ENCODE results near the gene AIFM3.
"Not testable (repeated sequence)": the region's sequence is repeated elsewhere in the genome, so short reads cannot be mapped to it uniquely, and the experiment has no call there.

Gene AIFM3

GRCh38 chr22:20965104-20965887 lies 1.8 kb upstream of the AIFM3 start:
- no peak for DNase-seq (ENCODE audit: low read depth)
- no peak for TF ChIP-seq CTCF (conservative IDR thresholded peaks at IDR 0.05; ENCODE audit: control insufficient read depth, insufficient read depth, low read depth, low read length)
- H3K4me3 ChIP-seq (ENCODE audit: control insufficient read depth, low read depth, low read length): no peak overlapping the region

GRCh38 chr22:20965888-20966855 lies 883 bp upstream of the AIFM3 start:
- H3K4me3 ChIP-seq (ENCODE audit: control insufficient read depth, low read depth, low read length): no peak overlapping the region
- no peak for TF ChIP-seq CTCF (conservative IDR thresholded peaks at IDR 0.05; ENCODE audit: control insufficient read depth, insufficient read depth, low read depth, low read length)

GRCh38 chr22:20967697-20968211 lies 699 bp downstream of the AIFM3 start:
- no peak overlapping the region for H3K4me3 ChIP-seq (ENCODE audit: control insufficient read depth, low read depth, low read length)
- no peak for DNase-seq (ENCODE audit: low read depth)
- TF ChIP-seq CTCF (conservative IDR thresholded peaks at IDR 0.05; ENCODE audit: control insufficient read depth, insufficient read depth, low read depth, low read length): no peak

More at GRCh38 chr22:20965888-20966855, 883 bp upstream of the AIFM3 start:
- DNase-seq (ENCODE audit: low read depth): no peak

GRCh38 chr22:20968281-20968977 lies 1.4 kb downstream of the AIFM3 start:
- no peak for DNase-seq (ENCODE audit: low read depth)
- no peak overlapping the region for H3K4me3 ChIP-seq (ENCODE audit: control insufficient read depth, low read depth, low read length)
- no peak for TF ChIP-seq CTCF (conservative IDR thresholded peaks at IDR 0.05; ENCODE audit: control insufficient read depth, insufficient read depth, low read depth, low read length)

GRCh38 chr22:20970939-20971657 lies 4.0 kb downstream of the AIFM3 start:
- TF ChIP-seq CTCF (conservative IDR thresholded peaks at IDR 0.05; ENCODE audit: control insufficient read depth, insufficient read depth, low read depth, low read length): no peak
- H3K4me3 ChIP-seq (ENCODE audit: control insufficient read depth, low read depth, low read length): no peak overlapping the region
- DNase-seq (ENCODE audit: low read depth): no peak

GRCh38 chr22:20972014-20972694 lies 5.1 kb downstream of the AIFM3 start:
- H3K4me3 ChIP-seq (ENCODE audit: control insufficient read depth, low read depth, low read length): not testable (repeated sequence)

More at GRCh38 chr22:20972014-20972694, 5.1 kb downstream of the AIFM3 start:
- not testable (repeated sequence) for DNase-seq (ENCODE audit: low read depth)
